AG20443 (cell line): ENCODE data around the gene TRIM72.
"Not testable (repeated sequence)": the region's sequence is repeated elsewhere in the genome, so short reads cannot be mapped to it uniquely, and the experiment has no call there.

Source experiments
- DNase-seq: peaks from one replicate; pipeline ENCODE4 v3.0.0; 2012; ENCODE audit warnings: low spot score, mixed read lengths

TRIM72 gene

GRCh38 chr16:31215287-31216162, 1.6 kb downstream of the TRIM72 start:
- DNase-seq: peak; percentile 85

GRCh38 chr16:31216422-31217135, 2.7 kb downstream of the TRIM72 start, which contains the start of gene PYDC1:
PYDC1 (minus strand) TSS chr16:31217135; CDS start chr16:31217028, 107 bp downstream.
- DNase-seq: no peak

GRCh38 chr16:31217136-31217530, 3.2 kb downstream of the TRIM72 start:
- DNase-seq: no peak

- DNase-seq: no peak
Measured at GRCh38 chr16:31219154-31219741, 5.3 kb downstream of the TRIM72 start.

GRCh38 chr16:31221357-31222160, 7.6 kb downstream of the TRIM72 start:
- DNase-seq: no peak

GRCh38 chr16:31223044-31223443, 9.1 kb downstream of the TRIM72 start:
- no peak for DNase-seq

- no peak for DNase-seq
Measured at GRCh38 chr16:31224092-31224955, 10.4 kb downstream of the TRIM72 start.

- DNase-seq: no peak
Measured at GRCh38 chr16:31225193-31225592, 11.3 kb downstream of the TRIM72 start.

- DNase-seq: no peak
Measured at GRCh38 chr16:31228206-31228605, 14.3 kb downstream of the TRIM72 start.

GRCh38 chr16:31229501-31229900, 15.6 kb downstream of the TRIM72 start:
- no peak for DNase-seq

- DNase-seq: no peak
Measured at GRCh38 chr16:31238041-31238440, 24.1 kb downstream of the TRIM72 start.

GRCh38 chr16:31242206-31242605, 28.3 kb downstream of the TRIM72 start:
- DNase-seq: no peak

GRCh38 chr16:31243734-31244670, 30.1 kb downstream of the TRIM72 start:
- DNase-seq: no peak

- DNase-seq: not testable (repeated sequence)
Measured at GRCh38 chr16:31245598-31245997, 31.7 kb downstream of the TRIM72 start.

GRCh38 chr16:31246296-31246695, 32.4 kb downstream of the TRIM72 start:
- DNase-seq: no peak

GRCh38 chr16:31248344-31248743, 34.4 kb downstream of the TRIM72 start:
- no peak for DNase-seq

- no peak for DNase-seq
Measured at GRCh38 chr16:31250782-31251384, 37.0 kb downstream of the TRIM72 start.

- DNase-seq: no peak
Measured at GRCh38 chr16:31251435-31251834, 37.5 kb downstream of the TRIM72 start.

GRCh38 chr16:31253642-31254045, 39.7 kb downstream of the TRIM72 start:
- DNase-seq: no peak
